ENCODE measurements around the gene DYRK1B.

The DYRK1B gene

GRCh38 chr19:39807846-39808364, 26.1 kb downstream of the DYRK1B start:
- no peak for DNase-seq

- no peak for DNase-seq
Observed at GRCh38 chr19:39805104-39805503, 28.9 kb downstream of the DYRK1B start.

- DNase-seq: no peak
Observed at GRCh38 chr19:39802958-39803357, 31.0 kb downstream of the DYRK1B start.

GRCh38 chr19:39797083-39797482, 36.9 kb downstream of the DYRK1B start:
- DNase-seq: no peak

GRCh38 chr19:39796000-39796498, 37.9 kb downstream of the DYRK1B start:
- no peak for DNase-seq

GRCh38 chr19:39795001-39795400, 39.0 kb downstream of the DYRK1B start:
- no peak for DNase-seq

GRCh38 chr19:39792999-39793546, 40.9 kb downstream of the DYRK1B start:
- DNase-seq: peak; percentile 83

- no peak for DNase-seq
Observed at GRCh38 chr19:39788244-39788643, 45.7 kb downstream of the DYRK1B start.

- no peak for DNase-seq
Observed at GRCh38 chr19:39780894-39781293, 53.1 kb downstream of the DYRK1B start.

- no peak for DNase-seq
Observed at GRCh38 chr19:39778763-39779162, 55.2 kb downstream of the DYRK1B start, which contains the start of gene LEUTX. Gene LEUTX, plus strand, starts transcription at chr19:39778854. Its CDS starts 67 bp downstream, at chr19:39778921.

Data from OCI-M1 (cell line).